Raji (cell line): ENCODE results near the gene MEGF11.

ENCODE experiments used
- POLR2A ChIP-seq: IDR thresholded peaks from 2 replicates; pipeline ENCODE4 v1.6.1; 2011; ENCODE audit warnings: low read depth, low read length, control low read depth; ENCODE audit not compliant: insufficient read depth

MEGF11 gene

GRCh38 chr15:66016199-66016598 lies 237.4 kb downstream of the MEGF11 start:
- no peak for TF ChIP-seq POLR2A

GRCh38 chr15:66014635-66015182 lies 238.8 kb downstream of the MEGF11 start:
- TF ChIP-seq POLR2A, result no peak

- no peak for TF ChIP-seq POLR2A
These were observed 239.5 kb downstream of the MEGF11 start for GRCh38 chr15:66014022-66014421.

- no peak for TF ChIP-seq POLR2A
These were observed 244.5 kb downstream of the MEGF11 start for GRCh38 chr15:66008940-66009562.

- TF ChIP-seq POLR2A, result no peak
These were observed 245.8 kb downstream of the MEGF11 start for GRCh38 chr15:66007663-66008262.

GRCh38 chr15:66006986-66007385 lies 246.6 kb downstream of the MEGF11 start:
- TF ChIP-seq POLR2A, result no peak

- TF ChIP-seq POLR2A, result no peak
These were observed 248.8 kb downstream of the MEGF11 start for GRCh38 chr15:66004618-66005262.

- no peak for TF ChIP-seq POLR2A
These were observed 251.7 kb downstream of the MEGF11 start for GRCh38 chr15:66001717-66002426.

- TF ChIP-seq POLR2A, result no peak
These were observed 252.5 kb downstream of the MEGF11 start for GRCh38 chr15:66001042-66001441.

- no peak for TF ChIP-seq POLR2A
These were observed 255.1 kb downstream of the MEGF11 start for GRCh38 chr15:65998486-65998885.

GRCh38 chr15:65996901-65997300 lies 256.6 kb downstream of the MEGF11 start:
- TF ChIP-seq POLR2A, result no peak

- no peak for TF ChIP-seq POLR2A
These were observed 258.7 kb downstream of the MEGF11 start for GRCh38 chr15:65994832-65995231.

- TF ChIP-seq POLR2A, result no peak
These were observed 259.8 kb downstream of the MEGF11 start for GRCh38 chr15:65993762-65994161.

- no peak for TF ChIP-seq POLR2A
These were observed 260.3 kb downstream of the MEGF11 start for GRCh38 chr15:65993236-65993635.

- no peak for TF ChIP-seq POLR2A
These were observed 261.6 kb downstream of the MEGF11 start for GRCh38 chr15:65991721-65992483.
